Measurements from ENCODE around the gene GNPTAB.
"Not testable (repeated sequence)": the region's sequence is repeated elsewhere in the genome, so short reads cannot be mapped to it uniquely, and the experiment has no call there.

Gene GNPTAB

DNA sequence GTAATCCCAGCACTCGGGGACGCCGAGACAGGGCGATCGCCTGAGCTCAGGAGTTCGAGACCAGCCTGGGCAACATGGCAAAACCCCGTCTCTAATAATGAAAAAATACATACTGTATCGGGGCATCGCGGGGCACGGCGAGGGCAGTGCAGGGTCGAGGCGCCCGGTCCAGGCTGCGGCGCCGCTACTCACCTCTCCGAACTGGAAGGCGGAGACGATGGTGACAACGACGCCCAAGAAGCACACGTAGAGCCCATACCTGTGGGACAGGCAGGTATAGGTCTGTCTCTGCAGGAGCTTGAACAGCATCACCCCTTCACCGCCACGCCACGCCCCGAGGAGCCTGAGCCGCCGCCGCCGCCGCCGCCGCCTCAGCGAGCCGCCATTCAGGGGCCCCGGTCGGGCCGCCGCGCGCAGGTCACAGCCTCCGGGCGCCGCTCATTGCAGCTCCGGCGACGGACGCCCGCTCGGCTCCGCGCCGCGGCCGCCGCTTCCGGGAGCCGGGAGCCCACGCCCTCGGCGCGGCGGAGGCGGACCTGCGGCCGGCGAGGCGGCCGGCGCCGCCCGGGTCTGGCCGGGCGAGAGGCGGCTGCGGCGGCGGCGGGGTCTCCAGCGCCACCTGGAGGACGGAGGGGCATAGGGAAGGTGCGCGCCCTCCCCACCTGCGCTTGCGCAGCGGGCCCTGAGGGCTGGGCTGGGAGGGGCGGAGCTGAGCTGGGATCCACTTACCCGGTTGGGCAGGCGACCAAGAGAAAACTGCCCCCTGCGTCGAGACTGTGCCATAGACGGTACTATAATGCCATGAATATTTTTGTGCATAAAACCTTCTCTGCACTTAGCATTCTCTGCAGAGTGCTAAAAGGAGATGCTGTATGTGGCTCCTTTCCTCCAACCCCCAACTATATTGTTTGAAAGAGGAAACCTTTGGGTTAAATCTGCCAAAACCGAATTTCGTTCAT lies at the start of gene GNPTAB:
GNPTAB (minus strand) TSS at position 593 of the 959 bp plus-strand sequence; CDS start at position 309, 284 bp downstream.
- DNase-seq, result peak; percentile 80

- DNase-seq, result no peak
Measured at GRCh38 chr12:101878243-101878821, 47.6 kb upstream of the GNPTAB start.

DNA sequence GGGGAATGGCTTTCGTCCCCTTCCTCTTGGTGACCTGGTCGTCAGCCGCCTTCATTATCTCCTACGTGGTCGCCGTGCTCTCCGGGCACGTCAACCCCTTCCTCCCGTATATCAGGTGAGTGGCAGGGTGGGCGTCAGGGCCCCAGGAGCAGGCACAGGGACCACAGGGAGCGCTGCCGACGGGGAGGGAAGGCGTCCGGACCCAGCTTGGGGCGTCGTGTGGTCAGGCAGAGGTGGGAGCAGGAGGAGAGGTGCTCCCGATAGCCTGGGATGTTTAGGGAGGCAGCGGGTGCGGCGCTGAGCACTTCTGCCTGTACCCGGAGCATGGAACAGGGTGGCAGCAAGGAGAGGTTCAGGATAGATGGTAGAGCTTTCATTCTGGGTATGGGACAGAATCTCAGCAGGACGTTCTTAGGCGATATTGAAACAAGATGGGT lies 47.1 kb upstream of the GNPTAB start:
- no peak for DNase-seq

DNA sequence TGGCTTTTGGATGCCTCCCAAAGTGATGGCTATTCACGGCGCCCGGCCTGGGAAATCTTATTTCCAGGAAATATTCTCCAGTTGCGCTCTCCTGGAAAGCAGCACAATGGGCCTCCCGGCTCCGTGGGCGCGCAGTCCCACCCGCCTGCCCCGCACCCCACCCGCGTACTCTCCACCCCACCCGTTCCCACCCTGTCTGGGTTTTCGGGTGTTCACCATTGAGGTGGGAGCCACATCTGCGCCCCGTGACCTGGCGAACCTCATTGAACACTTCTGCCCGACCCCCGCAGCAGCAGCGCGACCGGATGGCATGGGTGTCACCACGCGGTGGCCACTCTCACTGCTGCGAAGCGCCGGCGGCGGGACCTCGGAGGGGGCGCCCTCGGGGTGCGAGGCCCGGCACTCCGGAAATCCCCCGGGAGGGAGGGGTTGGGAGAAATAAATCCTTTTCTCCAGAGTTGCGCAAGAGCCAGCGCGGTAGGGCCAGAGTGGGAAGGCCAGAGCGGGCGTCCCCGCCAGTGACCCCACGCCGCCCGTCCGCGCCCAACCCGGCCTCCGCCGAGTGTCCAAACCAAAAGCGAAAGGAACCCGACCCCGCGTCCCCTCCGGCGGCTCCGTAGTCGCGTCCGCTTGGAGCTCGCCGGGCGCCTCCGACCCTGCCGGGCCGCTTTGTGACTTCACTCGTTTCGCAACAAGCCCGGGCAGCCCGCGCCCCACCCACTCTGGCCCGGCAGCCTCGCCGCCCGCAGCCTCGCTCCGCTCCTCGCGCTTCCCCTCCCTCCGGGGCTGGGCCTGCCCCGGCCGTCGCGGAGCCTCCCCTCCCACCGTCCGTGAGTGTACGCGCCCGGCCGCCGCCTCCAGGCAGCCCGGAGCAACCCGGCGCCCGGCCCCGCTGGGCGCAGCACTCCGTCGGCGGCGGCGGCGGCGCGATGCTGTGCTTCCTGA lies 46.4 kb upstream of the GNPTAB start, which contains the start of gene DRAM1:
DRAM1 (plus strand) TSS at position 720 of the 945 bp plus-strand sequence; CDS start at position 930, 210 bp downstream.
- peak; percentile 18 for DNase-seq

DNA sequence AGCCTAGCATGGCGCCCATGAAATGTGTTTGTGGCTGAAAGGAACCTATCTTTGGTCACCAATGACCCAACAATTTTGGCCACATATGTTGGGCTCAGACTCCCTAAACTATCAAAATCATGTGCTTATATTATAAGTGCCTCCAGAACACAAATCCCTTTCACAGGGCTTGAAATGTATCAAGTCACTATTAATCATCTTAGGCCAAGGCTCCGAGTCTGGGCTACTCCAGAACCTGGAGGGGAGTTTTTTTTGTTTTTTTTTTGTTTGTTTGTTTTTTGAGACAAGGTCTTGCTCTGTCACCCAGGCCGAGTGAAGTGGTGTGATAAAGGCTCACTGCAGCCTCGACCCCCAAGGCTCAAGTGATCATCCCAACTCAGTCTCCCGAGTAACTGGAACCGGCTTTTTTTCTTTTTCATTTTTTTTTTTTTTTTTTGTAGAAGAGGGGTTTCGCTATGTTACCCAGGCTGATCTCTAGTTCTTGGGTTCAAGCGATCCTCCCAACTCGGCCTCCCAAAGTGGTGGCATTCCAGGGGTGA lies 45.6 kb upstream of the GNPTAB start:
- no peak for DNase-seq

DNA sequence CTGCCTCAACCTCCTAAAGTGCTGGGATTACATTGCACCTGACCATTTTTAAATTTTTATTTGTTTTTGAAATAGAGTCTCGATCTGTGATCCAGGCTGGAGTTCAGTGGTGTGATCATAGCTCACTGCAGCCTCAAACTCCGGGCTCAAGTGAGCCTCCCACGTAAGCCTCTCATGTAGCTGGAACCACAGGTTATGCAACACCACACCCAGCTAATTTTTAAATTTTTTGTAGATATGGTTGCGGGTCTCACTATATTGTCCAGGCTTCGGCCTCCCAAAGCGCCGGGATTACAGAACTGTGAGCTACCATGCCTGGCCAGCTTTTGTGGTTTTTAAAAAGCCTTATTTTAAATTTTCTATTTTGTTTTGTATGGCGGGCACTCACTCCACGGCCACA lies 44.4 kb upstream of the GNPTAB start:
- DNase-seq, result no peak

GRCh38 chr12:101870925-101871324 lies 40.2 kb upstream of the GNPTAB start:
- DNase-seq, result no peak

- DNase-seq, result not testable (repeated sequence)
Measured at GRCh38 chr12:101867619-101868018, 36.9 kb upstream of the GNPTAB start.

DNA sequence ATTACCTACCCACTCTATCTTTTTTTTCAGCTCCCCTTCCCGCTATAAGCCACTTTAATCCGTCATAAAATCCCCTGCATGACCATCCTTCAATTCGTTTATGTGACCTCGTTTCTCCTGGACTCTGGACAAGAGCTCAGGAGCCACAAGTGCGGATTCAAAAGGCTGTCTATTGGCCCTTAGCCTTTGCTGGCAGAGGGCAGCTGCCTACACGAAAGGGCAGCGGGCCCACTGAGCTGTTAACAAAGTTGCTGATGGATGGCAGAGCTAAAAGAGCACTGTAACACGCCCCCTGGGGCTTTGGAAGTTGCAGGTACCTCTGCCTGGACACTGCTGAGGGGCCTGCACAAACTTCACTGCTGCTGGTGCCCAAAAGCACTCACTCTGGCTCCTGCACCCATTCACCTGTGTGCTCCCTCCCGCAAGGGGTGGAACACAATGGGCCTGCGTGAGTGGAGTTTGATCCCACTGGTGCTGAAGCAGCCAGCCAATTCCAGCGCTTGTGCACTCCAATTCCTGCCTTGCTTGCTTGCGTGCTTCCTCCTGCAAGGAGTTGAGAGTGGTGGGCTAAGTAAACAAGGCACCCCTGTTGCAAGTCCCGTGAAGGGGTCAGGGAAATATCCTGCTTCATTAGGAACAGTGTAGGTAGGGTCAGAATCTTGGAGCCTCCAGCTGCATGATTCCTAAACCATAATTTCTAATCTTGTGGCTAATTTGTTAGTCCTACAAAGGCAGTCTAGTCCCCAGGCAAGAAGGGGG lies 36.0 kb upstream of the GNPTAB start:
- no peak for DNase-seq

- no peak for DNase-seq
Measured at GRCh38 chr12:101863981-101864380, 33.2 kb upstream of the GNPTAB start.

DNA sequence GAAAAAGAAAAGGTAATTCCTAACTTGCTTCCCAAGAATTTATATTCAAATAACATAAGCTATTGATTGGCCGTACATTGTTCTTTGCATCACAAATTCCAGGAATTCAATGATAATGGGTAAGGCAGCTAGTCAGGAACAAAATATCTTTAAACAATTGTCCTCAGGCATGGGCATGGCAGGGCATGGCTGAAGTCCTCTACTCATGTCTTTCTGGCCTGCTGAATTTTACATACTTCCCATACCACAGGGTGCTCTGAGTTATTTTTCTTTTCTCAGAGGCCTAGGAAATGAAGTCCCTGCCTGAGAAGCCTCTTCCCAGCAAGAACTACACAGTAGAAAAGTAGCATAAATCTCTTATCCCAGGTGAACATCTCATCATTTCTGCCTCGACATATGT lies 31.5 kb upstream of the GNPTAB start:
- no peak for DNase-seq

GRCh38 chr12:101861688-101862087 lies 30.9 kb upstream of the GNPTAB start:
- DNase-seq, result not testable (repeated sequence)

- no peak for DNase-seq
Measured at GRCh38 chr12:101859664-101860607, 29.2 kb upstream of the GNPTAB start.

GRCh38 chr12:101858361-101858760 lies 27.6 kb upstream of the GNPTAB start:
- DNase-seq, result no peak

GRCh38 chr12:101857043-101857558 lies 26.3 kb upstream of the GNPTAB start:
- no peak for DNase-seq

GRCh38 chr12:101856614-101857013 lies 25.9 kb upstream of the GNPTAB start:
- not testable (repeated sequence) for DNase-seq

- no peak for DNase-seq
Measured at GRCh38 chr12:101855976-101856375, 25.2 kb upstream of the GNPTAB start.

- DNase-seq, result no peak
Measured at GRCh38 chr12:101855364-101855884, 24.7 kb upstream of the GNPTAB start.

DNA sequence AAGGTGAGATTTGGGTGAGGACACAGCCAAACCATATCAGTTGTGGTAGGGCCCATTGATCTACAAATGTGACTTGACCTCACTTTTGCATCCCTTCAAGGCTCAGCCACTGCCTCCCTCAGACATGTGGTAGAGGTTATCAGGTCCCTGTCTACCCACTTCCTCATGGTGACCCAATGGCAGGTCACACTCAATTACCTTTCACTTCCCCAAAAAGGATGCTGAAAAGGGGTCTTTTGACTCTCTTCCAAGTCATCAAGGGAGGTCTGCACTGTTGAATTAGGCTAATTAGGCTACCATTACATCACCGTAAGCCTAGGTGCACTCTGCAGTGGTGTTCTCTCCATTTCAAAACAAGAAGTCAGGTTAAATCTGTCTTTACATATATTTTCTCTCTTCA lies 24.0 kb upstream of the GNPTAB start:
- DNase-seq, result no peak

DNA sequence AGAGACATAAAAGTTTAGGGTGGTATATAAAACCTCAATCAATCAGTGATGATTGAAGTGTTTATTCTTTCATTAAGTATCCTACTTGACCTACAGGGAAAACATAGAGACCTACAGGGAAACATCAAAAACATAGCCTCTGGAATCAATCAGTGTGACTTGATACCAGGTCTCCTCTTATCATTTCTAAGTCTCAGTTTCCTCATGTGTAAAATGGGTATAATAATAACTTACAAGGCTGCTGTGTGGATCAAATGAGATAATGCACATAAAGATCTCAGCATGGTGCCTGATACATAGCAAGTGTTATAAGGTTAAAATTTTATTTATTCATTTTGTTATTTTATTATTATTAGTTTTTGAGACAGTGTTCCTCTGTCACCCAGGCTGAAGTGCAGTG lies 22.2 kb upstream of the GNPTAB start:
- no peak for DNase-seq
